Suppressor macrophage (primary cell): ENCODE measurements around the gene ODF2.
"Not testable (repeated sequence)": the region's sequence is repeated elsewhere in the genome, so short reads cannot be mapped to it uniquely, and the experiment has no call there.

Experiments
- DNase-seq, 4 experiments: peaks; one replicate each; pipeline ENCODE4 v3.0.0-alpha.2; 2020 to 2022

Gene ODF2

DNA sequence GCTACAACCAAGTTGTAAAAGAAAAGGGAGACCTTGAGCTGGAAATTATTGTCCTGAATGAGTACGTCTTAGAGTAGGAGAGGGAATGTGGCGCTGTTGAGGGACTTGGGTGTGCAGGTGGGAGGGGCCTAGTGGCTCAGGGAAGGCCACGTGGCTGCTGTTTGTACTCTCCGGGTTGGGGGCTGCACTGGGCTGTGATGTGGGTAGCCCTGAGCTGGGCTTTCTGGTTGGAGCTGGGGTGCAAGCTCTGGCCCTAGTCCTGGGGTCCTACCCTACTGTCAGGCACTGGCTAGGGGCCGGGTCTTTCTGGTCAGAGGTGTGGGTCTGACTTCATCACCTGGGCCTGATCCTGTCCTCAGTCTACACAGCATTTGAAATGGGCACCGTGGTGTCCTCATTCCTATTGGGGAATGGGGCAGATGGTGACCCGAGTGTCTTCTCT is 29.6 kb downstream of the ODF2 start:
- DNase-seq, result no peak

DNA sequence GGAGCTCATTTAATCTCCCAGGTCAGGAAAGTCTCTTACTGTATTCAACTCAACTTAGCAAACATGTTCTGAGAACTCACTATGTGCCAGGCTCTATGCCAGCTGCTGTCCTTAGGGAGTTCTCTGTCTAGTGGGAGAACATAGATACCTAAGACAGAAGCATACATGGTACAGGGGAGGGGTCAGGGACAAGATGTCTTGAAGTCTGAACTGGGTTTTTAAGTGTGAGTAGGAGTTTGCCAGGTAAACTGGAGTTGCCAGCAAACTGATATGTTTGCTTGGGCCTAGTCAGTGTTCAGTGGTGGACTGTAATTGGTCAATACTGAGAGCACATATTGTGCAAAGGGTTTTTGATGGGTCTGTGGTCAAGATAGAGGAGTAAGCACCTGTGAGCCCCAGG is 30.4 kb downstream of the ODF2 start:
- no peak for DNase-seq

- no peak for DNase-seq
These were observed 37.6 kb downstream of the ODF2 start for GRCh38 chr9:128493424-128493823.

- DNase-seq, result peak; percentile 45 to 81 (median 72)
These were observed 38.4 kb downstream of the ODF2 start for GRCh38 chr9:128494108-128494745.

- no peak for DNase-seq
These were observed 38.9 kb downstream of the ODF2 start for GRCh38 chr9:128494746-128495129.

- DNase-seq, result no peak
These were observed 39.5 kb downstream of the ODF2 start for GRCh38 chr9:128495296-128495695.

DNA sequence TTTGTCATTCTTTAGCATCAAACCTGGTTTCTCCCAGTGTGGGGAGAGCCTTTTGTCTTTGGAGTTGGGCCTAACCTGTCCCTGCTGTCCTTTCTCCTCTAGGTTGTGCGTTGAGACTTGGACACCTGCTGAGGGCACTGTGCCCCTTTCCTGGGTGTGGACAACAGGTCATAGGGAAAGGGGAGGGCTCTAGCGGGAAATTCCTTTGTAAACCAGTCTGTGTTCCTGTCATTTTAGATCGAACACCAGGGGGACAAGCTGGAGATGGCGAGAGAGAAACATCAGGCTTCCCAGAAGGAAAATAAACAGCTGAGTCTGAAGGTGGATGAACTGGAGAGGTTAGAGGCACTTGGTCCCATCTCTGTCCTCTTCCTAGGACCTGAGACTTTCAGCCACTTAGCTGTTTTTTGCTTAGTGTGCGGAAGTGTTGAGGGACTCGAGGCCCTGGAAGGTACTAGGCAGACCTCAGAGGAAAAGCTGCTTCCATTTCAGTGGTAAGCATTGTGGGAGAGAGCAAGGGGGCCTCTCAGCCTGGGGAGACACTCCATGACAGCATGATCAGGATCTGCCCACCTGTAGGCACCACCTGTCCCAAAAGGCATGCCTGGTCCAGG is 40.1 kb downstream of the ODF2 start:
- no peak for DNase-seq

GRCh38 chr9:128497824-128498610 is 42.2 kb downstream of the ODF2 start:
- DNase-seq, result no peak

DNA sequence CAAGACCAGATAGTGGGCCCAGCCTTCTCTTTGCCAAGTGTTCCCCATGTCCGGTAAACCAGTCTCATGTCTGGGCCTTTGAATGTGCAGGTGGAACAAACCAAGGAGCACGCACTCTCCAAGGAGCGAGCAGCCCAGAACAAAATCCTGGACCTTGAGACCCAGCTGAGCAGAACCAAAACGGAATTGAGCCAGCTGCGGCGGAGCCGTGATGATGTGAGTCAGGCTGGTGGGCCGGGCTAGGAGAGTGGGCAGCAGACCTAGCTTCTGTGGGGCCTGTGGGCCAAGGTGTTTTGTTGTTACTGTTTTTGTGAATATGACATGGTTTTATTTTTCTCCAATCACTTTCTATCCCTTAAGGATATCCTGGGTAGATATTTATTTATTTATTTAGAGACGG is 43.1 kb downstream of the ODF2 start:
- DNase-seq, result no peak

GRCh38 chr9:128499920-128500319 is 44.1 kb downstream of the ODF2 start:
- no peak for DNase-seq

GRCh38 chr9:128503415-128503825 is 47.6 kb downstream of the ODF2 start:
- not testable (repeated sequence) for DNase-seq

GRCh38 chr9:128503870-128504269 is 48.1 kb downstream of the ODF2 start:
- peak; percentile 14 to 29 (median 19) for DNase-seq

DNA sequence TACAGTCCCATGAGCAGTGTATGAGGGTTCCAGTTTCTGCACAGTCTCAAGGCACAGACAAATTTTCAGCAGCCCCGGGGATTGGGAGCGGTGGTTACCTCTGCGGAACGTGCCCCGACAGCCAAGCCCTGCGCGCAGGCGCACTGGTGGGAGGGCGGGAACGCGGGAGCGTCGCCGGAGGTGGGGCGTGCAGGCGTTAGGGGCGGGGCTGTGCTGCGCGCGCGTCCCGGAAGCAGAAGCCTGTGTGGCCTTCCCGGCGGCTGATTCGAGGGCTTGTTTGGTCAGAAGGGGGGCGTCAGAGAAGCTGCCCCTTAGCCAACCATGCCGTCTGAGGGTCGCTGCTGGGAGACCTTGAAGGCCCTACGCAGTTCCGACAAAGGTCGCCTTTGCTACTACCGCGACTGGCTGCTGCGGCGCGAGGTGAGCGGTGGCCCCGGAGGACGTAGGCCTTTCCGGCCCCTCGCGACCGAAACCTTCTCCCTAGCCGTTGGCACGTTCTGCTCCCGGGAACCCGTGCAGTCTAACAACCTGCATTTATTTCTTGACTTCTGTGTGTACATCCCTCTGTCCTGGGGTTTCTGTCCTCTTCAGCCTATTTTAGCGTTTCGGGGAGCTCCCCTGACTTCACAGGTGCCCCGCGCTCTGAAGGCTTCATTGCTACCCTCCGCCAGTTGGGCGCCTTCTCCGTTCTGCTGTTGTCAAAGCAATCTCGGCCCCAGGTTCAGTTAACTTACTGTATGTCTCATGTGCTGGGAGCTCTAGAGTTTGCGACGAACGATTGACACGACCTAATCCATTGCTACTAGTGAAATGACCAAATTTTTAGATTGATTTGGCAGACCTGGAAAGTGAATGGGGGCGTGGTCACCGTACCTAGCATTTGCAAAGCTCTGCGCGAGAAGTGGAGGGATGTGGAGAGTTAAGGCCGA is 48.9 kb downstream of the ODF2 start, which contains the start of gene GLE1:
GLE1 (plus strand) TSS at position 235 of the 929 bp plus-strand sequence; CDS start at position 322, 87 bp downstream.
- peak; percentile 96 to 99 (median 98) for DNase-seq

GRCh38 chr9:128505414-128505765 is 49.6 kb downstream of the ODF2 start:
- peak in 2 of 4 experiments; percentile 4 to 6 for DNase-seq

DNA sequence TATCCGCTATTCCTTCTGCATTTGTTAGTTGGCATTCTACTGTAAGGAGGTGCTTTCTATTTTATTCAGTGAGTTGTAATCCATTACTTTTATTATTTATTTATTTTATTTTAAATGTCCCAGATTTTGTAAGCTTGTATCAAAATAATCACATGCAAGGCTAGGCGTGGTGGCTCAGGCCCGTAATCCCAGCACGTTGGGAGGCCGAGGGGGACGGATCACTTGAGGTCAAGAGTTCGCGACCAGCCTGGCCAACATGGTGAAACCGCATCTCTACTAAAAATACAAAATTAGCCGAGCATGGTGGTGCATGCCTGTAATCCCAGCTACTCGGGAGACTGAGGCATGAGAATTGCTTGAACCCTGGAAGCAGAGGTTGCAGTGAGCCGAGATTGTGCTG is 50.1 kb downstream of the ODF2 start:
- DNase-seq, result not testable (repeated sequence)

DNA sequence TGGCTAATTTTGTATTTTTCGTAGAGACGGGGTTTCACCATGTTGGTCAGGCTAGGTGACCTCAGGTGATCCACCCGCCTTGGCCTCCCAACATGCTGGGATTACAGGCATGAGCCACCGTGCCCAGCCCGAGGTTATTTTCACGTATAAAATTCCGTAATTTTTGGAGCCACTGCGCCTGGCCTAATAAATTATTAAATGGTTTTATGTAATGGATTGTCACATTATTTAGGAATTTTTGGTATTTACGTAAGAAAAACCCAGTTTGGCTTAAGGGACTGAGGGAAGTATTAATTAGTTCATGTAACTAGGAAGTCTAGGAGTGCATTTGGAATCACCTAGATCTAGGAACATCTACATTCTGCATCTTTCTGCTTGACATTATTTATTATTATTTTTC is 57.0 kb downstream of the ODF2 start:
- no peak for DNase-seq

DNA sequence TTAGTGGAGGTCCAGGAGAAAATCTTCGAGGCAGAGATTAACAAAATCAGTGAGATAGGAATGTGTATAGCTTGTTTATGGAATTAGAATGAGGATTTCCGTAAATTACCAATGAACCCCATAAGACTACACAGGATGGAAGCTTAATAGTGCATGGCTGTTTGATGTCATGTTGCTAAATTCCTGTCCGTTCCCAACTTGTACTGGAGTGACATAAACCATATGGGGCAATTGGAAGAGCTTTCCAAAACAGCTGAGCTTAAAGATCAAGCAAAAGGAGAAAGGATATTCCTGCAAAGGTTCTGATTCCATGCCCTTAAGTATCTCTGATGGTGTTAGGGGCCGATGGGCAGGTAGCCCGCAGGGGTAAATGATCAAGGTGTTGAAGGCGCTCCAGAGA is 66.2 kb downstream of the ODF2 start:
- no peak for DNase-seq

GRCh38 chr9:128523199-128523925 is 67.6 kb downstream of the ODF2 start:
- DNase-seq, result no peak

GRCh38 chr9:128526720-128527119 is 70.9 kb downstream of the ODF2 start:
- no peak for DNase-seq

DNA sequence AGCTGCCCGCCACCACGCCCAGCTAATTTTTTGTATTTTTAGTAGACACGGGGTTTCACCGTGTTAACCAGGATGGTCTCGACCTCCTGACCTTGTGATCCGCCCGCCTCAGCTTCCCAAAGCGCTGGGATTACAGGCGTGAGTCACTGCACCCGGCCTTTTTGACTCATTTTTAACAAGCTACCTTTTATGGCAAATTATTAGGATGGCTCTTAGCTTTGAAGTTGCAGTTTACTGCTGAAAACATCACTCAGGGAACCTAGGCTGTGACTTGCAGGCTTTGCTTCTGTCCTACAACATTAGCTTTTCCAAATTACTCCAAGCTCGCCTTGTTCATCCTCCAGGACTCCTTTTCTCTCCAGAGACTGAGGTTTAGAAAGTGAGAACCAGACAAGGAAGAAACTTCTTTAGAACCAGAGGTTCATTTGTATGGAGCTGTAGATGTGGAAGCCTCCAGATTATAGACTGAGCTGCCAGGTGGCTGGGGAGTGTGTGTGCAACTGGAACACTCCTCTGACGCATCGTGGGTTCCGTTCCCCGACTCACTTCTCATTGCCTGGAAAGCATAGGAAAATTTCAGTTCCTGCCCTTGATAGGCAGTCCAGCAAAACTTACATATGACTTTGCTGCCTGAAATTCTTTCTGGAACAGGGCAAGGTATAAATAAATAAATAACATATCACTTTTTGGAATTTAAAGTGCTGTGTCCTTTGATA is 72.8 kb downstream of the ODF2 start:
- no peak for DNase-seq

DNA sequence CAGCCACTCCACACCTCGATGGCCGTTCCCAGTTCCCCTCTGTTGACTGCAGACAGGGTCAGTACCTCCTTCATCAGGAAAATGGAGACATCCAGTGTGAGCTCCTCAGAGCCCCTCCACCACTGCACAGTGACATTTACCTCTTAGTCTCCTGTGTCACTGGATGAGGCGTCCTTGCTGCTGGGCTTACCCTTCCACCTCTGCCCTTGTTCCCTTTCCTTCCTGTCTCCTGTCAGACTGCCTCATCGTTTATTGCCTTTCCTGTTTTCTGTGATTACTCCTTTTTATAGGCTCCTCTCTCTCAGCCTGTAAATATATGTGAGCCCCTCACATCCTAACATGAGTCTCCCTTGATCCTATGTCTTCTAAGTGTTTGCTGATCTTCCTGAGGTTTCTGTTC is 73.4 kb downstream of the ODF2 start:
- DNase-seq, result no peak
